Stimulated activated CD8-positive, alpha-beta memory T cell treated with anti-CD3 and anti-CD28 coated beads, Interleukin-4, amount 100 ng/mL, for 24 hours (primary cell): ENCODE data around the gene SLX4IP.

ENCODE experiments used
- DNase-seq: peaks from one replicate; pipeline ENCODE4 v3.0.0-alpha.2; 2020; ENCODE audit warnings: low read depth

The SLX4IP gene

DNA sequence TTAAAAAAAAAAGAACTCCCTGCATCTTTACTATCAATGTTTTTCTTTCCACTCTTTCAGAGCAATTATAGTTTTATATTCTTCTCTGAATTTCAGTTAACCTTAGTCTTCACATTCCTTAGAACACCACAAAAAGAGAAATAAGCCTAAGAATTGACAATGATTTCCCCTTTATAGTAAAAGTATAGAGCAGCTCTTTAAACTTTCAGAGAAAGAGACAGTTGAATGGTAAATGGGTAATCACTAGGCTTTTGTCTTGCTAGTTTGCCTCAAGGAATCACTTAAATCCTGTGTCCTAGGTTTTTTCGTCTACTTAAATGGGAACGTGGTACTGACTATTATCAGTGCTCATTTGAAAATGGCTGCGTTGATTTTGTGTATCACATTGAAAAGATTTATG is 31.8 kb downstream of the SLX4IP start:
- no peak for DNase-seq

GRCh38 chr20:10467681-10468339 is 32.7 kb downstream of the SLX4IP start:
- no peak for DNase-seq

DNA sequence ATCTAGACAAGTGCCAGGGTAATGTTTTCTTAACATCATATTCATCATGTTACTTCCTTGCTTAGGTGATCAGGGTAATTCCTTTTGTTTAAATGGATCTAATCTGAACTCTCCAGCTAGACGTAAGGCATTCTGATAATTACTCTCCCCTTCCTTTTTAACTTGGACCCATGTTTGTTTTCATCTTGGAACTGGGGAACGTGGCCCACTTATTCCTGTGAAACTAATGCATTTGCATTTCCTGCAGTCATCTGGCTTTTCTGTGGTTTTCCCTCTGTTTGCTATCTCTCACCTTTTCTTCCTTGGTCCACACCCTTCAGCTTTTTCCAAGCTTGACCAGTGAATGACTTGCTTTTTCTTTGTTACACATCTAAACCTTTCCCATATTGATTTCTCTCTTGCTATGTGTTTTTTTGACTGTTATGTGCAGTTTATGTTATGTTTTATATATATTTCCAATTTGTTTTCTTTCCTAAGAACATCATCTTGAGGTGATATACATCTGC is 33.3 kb downstream of the SLX4IP start:
- no peak for DNase-seq

GRCh38 chr20:10469056-10469455 is 34.0 kb downstream of the SLX4IP start:
- DNase-seq: no peak

DNA sequence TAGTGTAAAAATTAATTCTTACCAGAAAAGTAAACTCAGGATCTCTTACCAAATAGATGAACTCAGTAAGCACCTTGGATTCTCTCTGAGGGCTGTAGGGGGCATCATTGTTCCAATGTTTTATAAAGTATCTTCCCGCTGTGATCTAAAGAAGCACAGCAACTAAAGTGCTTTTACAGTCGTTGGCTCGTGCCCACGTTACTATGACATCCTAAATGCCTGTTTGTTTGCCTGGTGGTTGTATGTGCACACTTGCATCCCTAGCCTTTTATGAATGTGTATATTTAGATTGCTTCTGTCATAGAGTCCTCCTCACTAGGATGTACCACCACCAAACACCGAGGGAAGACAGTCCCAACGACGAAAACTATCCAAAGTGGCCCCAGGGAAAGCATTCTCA is 34.5 kb downstream of the SLX4IP start:
- DNase-seq: no peak

- no peak for DNase-seq
Measured at GRCh38 chr20:10470276-10470675, 35.2 kb downstream of the SLX4IP start.

DNA sequence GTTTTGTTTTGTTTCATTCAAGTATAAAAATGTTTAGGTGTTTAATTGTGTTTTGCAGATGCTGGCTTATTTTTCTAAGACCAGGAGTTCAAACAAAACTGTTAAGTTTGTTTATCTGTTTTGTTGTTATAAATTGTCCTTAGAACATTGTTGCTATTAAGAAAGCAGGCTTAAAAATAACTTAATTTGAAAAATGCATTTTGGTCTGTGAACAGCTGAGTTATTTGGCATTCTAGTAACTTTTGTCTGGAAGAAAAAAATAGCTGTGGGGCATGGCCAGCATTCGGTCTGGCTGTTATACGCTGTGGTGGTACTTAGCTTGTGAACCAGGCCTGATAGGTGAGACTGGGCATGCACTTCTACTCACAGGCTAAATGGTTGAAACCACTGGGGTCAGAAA is 37.8 kb downstream of the SLX4IP start:
- DNase-seq: no peak

DNA sequence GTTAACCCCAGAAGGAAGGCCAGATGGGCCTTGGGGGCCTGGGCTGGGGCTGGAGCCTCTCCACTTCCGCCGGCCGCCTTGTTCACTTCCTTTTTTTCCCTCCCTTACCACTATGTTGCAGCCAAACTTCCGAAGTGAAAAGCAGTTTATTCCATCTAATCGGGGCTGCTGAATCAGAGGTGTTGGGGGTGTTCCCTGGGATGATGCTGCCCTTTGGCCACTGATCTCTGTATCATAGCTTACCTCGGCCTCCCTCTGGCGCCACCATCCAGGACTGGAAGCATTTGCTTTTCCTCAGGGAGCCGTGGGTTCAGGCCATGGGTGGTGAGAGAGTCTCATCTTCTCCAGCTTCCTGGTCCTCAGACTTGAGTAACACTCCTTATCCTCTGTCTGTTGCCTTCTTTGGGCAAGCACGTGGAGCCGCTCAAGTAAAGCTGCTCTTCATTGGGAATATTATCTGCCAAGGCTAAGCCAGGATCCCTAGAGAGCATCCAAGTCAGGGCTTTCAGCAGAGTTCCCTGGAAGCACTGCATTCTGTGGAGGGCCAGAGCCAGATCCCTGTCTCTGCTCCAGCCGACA is 39.6 kb downstream of the SLX4IP start:
- DNase-seq: no peak

- no peak for DNase-seq
Measured at GRCh38 chr20:10475225-10475624, 40.1 kb downstream of the SLX4IP start.

- no peak for DNase-seq
Measured at GRCh38 chr20:10476319-10476724, 41.2 kb downstream of the SLX4IP start.

DNA sequence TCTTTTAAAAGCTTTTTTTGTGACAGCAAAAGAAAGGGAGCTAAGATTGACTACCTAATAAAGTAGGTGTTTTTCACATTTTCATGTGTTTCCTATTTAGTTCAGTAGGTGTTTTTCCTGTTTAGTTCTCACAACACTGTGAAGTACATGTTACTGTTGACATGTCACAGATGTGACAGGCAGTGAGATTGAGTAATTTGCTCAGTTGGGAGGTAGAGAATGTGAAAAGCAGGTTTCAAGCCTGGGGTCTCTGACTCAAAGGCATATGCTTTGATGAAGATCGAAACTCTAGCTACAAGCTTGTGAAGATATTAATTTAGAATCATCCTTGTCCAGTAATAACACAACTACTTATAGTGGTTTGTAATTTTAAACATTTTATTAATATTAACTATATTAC is 43.1 kb downstream of the SLX4IP start:
- no peak for DNase-seq

- DNase-seq: no peak
Measured at GRCh38 chr20:10478930-10479329, 43.8 kb downstream of the SLX4IP start.

DNA sequence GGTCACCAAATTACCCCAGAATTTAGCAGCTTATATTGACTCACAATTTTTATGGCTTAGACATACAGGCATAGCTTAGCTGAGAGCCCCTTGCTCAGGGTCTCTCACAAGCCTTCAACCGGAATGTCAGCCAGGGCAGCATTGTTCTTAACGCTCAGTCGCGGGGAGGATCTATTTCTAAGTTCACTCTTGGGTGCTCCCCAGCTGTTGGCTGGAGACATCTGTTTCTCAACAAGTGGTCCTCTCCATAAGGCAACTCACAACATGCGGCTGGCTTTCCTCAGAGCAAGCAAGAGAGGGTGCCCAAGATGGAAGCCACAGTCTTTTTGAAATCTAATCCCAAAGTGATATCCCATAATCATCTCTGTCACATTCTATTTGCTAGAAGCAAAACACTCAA is 46.6 kb downstream of the SLX4IP start:
- no peak for DNase-seq

DNA sequence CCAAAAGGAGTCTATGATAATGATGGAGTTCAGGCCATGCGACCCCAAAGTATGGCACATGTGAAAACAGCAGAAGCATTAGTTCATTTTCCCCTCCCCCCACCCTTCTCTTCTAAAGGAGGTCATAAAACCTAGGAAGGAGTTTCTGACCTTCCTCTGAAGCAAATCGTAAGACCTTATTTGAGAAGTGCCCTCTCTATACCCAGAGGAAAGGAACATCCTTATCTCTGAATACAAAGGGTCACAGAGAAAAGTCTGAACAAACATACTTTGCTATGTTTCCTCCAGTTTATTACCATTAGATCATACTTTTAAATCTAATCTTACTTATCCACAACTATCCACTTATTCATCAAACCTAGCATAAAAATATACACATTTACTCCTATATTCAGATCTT is 48.6 kb downstream of the SLX4IP start:
- DNase-seq: no peak

GRCh38 chr20:10487142-10488136 is 52.3 kb downstream of the SLX4IP start:
- DNase-seq: no peak

DNA sequence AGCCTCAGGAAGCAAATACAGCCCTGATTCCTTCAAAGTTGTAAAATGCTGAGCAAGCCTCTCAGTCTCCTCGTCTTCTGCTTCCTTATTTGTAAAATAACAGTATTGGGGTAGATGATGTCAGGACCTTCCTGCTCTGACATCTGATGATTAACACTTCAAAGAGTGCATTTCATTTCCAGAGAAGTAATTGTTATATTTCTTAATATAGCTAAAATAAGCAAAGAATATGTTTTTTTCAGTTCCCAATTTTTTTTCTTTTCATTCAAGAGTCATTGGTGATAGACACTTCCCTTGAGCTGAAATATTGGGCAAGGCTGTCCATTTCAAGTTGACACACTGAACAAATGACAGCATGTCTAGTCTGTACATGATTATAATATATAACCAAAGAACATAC is 53.4 kb downstream of the SLX4IP start:
- DNase-seq: no peak

- no peak for DNase-seq
Measured at GRCh38 chr20:10489853-10490252, 54.7 kb downstream of the SLX4IP start.

- no peak for DNase-seq
Measured at GRCh38 chr20:10490257-10490656, 55.2 kb downstream of the SLX4IP start.

DNA sequence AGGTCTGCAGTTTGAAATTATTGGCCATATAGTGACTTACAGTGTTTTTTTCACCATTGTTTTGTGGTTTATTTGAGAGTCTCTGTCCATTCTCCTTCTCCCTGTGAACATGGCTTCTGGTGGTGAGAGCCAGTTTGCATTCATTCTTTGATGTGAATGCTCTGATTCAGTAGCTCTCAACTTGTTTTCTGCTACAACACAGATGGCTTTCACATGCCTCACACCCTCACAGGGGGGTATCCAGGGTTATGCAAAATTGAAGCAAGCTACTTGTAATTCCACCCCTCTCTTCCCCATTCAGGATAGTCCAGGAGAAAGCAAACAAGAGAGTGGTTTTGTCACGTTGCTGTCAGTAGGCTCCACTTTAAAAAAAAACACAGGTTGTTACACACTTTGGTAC is 55.6 kb downstream of the SLX4IP start:
- no peak for DNase-seq

DNA sequence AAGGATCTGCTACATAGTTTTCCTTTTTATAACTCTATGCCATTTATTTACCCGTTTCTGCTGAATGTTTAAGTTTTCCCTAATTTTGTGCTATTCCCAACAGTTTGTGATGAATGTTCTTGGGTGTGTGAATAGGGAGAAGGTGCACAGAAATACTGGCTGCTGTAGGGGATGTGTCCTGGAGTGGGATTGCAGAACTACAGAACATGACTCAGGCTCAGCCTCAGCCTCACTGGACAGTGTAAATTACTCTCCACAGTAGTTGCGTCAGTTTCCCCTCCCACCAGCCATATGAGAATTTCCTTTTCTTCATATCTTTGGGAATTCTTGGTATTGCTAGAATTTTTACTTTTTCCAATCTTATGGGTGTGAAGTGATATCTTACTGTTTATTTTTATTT is 57.0 kb downstream of the SLX4IP start:
- no peak for DNase-seq

- DNase-seq: no peak
Measured at GRCh38 chr20:10492844-10493243, 57.7 kb downstream of the SLX4IP start.

DNA sequence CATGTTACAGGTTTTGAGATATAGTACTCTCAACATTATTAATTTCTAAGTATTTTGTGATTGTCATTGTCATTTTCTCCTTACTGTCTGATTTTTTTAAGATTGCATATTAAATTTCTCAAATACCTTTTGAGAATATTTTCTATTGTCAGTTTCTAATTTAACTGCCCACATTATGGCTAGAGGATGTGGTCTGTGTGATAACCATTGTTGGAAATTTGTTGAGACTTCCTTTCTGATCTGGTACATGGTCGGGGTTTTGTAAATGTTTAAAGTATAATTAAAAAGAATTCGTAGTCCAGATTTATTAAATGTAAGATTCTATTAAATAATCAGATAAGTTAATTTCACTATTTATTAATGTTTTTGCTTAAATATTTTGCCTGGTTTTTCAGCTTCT is 60.1 kb downstream of the SLX4IP start:
- DNase-seq: no peak

DNA sequence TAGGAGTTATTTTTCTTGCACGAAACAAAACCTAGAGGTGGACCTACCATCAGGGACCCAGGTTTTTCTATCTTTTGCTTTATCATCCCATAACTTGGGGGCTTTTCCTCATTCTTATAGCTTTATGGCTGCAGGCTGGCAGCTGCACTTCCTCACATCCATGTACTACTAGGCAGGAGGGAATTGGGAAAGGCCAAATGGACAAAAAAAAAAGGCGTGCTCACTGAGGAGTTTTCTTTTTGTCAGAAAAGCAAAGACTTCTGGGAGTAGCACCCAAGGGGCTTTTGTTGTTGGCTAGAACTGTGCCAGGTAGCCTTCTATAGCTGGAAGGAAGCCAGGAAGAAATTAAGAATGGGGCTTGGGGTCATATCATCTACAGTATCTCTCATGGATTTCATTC is 61.4 kb downstream of the SLX4IP start:
- DNase-seq: no peak
